HG02938 (cell line): ENCODE measurements around the gene EP400.
"Not testable (repeated sequence)": the region's sequence is repeated elsewhere in the genome, so short reads cannot be mapped to it uniquely, and the experiment has no call there.

Source experiments
- ATAC-seq: cut with Tn5 transposase; IDR thresholded peaks from one replicate; pipeline ENCODE4 v1.9.1; 2021; ENCODE audit warnings: mild to moderate bottlenecking, moderate library complexity; ENCODE audit not compliant: unreplicated experiment

Gene EP400

GRCh38 chr12:131984334-131984733 is 34.6 kb downstream of the EP400 start:
- no peak for ATAC-seq

DNA sequence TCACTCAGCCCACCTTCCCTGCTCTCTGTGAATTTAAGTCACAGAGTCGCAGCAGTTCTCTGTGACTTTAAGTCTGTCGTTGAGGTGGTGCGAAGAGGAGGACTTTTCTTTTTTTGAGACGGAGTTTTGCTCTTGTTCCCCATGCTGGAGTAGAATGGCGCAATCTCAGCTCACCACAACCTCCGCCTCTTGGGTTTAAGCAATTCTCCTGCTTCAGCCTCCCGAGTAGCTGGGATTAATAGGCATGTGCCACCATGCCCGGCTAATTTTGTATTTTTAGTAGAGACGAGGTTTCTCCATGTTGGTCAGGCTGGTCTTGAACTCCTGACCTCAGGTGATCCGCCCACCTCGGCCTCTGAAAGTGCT is 35.8 kb downstream of the EP400 start:
- ATAC-seq: not testable (repeated sequence)

- ATAC-seq: no peak
These were observed 36.6 kb downstream of the EP400 start for GRCh38 chr12:131986361-131986760.

DNA sequence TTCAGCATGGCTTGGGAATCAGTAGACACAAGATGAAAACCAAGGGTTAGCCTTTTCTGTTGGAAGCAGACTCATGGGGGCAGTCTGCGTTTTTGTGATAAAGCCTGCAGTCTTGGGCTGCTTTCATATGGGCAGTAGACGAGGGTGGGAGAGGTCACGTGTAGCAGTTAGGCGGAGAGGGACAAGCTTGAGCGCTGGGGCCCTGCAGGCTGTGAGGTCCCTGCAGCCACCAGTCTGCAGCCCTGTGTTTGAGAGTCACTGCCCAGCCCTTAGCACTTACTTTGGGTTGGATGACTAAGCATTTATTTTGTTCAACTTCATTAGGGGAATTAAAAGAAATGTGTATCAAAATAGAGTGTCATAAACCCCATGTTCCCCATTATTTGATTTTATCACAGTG is 37.2 kb downstream of the EP400 start:
- ATAC-seq: no peak

- no peak for ATAC-seq
These were observed 37.8 kb downstream of the EP400 start for GRCh38 chr12:131987552-131987951.

GRCh38 chr12:131988054-131988796 is 38.5 kb downstream of the EP400 start:
- ATAC-seq: no peak

DNA sequence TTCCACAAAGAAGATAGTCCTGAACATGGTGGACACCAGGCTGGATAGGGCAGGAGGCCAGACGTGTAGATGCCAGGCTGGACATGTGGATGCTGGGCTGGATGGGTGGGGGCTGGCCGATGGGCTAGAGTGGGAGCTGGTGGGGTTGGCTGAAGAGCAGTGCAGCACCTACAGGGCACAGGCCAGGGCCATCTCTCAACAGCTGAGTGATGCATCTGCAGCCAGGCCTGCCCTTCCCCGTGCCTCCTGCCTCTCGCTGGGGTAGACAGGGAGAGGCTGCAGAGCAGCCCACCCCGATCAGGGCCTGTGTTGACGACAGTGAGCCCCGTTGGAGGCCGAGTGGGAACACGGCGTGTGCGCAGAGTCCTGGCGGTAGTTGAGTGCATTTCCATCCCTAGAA is 39.3 kb downstream of the EP400 start:
- ATAC-seq: no peak

DNA sequence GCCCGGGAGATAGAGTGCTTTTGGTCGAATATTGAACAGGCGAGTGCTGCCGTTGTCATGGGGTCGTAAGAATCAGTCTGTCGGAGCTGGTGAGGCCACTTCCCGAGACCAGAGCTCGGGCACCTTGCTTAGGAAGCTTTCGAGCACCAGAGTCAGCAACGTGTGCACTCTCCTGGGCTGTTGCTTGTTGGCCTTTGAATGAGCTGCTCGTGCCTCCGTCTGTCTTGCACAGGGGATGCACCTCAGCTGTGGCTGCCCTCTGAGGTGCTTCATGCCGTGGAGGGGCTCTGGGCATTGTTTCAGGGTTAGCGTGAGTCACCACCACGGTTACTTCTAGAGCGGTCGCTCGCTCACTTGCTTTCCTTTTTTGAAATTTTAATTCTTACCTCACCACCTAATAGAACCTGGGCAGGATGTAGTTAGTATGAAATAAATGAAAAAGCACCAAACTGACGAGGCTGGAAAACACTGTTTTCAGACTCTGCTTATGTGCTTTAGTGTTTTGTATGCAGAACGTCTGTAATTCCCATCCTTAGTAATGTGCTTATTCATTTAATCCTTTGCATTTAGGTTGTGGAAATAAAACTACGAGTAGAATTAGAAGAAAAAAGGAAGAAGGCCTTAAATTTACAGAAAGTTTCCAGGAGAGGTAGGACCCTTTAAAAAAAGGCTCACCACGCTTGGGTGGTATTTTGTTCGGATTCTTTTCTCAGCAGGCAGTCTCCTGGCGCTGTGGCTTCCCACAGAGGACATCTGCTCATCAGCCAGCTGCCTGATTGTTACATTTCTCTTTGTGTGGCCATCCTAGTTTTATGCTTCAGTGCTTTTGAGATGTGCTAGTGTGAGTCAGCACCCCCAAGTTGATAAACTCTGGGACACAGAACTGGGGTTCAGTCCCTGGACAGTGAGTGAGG is 40.6 kb downstream of the EP400 start:
- ATAC-seq: no peak

GRCh38 chr12:131990980-131991305 is 41.2 kb downstream of the EP400 start:
- ATAC-seq: no peak

GRCh38 chr12:131991816-131992430 is 42.2 kb downstream of the EP400 start:
- ATAC-seq: no peak

DNA sequence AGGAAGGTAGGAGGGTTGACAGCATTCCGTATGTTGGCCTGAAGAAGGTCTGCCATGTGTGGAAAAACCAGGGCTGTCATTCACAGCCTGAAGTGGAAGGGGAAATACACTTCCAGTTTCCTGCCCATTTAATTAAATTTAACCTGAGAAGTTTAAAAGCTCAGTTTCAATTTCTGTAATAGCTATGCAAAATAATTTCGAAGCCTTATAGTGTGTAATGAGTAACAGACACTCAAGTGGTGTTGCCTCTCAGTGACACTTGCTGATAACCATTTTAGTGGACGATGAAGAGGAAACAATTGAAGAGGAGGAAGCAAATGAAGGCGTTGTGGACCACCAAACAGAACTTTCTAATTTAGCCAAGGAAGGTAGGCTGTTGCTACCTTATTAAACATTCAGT is 44.8 kb downstream of the EP400 start:
- ATAC-seq: peak; percentile 87

DNA sequence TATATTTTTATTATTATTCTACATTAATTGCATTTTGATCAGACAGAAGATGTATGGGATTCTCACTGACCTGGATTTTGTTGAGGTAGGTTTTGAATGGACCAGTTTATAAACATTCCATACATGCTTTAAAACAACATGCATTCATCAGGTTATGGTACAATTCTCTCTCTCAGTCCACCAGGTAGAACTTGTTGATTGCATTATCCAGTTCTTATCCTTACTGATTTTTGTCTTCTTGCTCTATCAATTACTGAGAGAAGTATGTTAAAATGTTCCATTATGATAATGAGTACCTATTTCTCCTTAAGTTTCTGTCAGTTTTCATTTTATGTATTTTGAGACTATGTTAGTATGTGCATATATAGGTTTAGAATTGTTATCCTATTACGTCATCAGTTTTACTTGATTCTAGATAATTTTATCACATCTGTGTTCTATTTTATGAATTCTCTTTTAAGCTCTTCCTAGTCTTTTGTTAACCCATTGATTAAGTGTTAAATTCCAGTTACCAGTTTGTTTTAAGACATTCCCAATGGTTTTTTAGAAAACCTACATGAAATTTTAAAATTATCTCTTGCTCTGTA is 50.6 kb downstream of the EP400 start:
- ATAC-seq: no peak

DNA sequence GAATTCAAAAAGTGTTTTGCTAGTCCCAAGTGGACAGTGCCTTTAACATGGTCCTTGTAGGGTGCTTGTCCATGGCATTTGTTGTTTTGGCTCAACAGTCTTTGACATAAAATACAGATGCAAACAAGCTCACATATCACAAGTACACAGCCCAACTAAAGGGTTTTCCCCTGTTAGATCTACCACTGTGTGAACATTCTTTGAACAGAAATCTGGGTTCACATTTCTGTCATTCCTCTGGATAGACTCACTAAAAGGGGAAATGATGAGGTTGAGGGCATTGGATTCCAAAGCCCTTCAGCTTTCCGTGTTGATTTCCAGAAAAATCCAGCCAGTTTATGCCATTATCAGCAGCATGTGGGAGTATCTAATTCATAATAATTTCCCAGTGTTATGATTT is 54.1 kb downstream of the EP400 start:
- ATAC-seq: no peak

DNA sequence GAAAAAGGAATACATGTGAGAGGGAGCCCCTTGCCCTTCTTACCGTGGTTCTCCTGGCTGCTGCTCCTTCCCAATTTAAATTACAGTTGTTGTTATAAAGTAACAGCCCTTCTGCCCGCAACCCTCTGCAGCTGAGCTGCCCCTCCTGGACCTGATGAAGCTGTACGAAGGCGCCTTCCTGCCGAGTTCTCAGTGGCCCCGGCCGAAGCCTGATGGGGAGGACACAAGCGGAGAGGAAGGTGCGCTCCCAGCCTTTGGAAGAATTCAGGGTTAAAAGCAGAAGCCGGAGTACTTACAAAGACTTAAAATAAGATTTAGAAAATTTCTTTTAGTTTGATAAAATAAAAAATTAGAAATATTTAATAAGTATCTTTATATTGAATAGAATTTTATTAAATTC is 55.2 kb downstream of the EP400 start:
- no peak for ATAC-seq

DNA sequence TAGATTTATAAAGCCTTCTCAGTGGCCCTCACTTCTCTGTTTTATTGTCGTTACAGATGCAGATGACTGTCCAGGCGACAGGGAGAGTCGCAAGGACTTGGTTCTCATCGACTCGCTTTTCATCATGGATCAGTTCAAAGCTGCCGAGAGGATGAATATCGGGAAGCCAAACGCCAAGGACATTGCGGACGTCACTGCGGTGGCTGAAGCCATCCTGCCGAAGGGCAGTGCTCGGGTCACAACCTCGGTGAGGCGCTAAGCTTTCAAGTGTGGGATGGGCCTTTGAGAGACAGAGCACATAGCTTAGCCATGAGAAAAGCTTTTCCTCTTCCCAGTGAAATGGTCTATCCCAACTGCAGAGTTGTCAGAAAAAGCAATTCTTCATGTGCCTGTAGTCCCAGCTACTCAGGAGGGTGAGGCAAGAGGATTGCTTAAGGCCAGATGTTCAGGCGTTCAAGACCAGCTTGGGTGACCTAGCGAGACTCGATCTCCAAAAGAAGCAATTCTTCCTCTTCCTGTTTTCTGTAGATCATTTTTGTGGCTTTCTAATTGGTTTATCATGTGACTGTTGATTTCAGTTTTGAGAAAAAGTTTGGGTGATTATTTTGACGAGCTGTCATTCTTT is 56.4 kb downstream of the EP400 start:
- no peak for ATAC-seq

DNA sequence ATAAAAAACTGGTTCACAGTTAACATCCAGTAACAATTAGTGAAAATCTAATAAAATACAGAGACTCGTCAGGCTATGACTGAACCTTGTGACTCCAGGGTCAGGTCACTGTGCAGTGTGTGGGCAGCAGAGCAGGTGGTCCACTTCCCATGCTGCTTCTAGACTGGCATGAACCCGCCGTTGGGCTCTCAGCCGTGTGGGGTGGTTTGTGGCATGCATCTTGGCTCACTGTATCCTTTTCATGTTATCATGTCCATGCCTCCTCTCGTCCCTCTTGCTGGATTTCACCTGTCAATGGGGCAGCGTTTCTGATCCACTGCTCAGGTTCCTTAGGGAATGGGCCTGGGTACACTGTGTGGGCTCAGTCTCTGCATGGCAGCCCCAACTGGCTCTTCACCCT is 57.3 kb downstream of the EP400 start:
- ATAC-seq: no peak

DNA sequence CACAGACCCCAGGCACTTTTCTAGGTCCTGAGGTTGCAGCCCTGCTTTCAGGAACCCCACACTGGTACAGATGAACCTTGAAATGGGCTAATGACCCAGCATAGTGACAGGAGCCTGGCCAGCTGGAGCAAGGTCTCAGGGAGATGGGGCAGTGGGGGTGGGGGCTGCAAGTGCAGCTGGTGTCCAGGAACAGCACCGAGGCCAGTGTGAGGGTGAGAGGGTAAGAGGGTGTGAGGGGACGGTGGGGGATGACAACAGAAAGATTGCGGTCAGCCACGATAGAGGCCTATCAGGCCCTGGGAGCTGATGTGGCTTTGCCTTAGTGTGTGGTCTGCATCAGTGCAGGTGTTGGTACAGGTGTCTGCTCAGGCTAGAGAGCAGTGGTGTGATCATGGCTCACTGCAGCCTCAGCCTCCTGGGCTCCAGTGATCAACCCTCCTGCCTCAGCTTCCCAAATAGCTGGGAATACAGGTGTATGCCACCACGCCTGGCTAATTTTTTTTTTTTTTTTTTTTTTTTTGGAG is 59.7 kb downstream of the EP400 start:
- no peak for ATAC-seq

DNA sequence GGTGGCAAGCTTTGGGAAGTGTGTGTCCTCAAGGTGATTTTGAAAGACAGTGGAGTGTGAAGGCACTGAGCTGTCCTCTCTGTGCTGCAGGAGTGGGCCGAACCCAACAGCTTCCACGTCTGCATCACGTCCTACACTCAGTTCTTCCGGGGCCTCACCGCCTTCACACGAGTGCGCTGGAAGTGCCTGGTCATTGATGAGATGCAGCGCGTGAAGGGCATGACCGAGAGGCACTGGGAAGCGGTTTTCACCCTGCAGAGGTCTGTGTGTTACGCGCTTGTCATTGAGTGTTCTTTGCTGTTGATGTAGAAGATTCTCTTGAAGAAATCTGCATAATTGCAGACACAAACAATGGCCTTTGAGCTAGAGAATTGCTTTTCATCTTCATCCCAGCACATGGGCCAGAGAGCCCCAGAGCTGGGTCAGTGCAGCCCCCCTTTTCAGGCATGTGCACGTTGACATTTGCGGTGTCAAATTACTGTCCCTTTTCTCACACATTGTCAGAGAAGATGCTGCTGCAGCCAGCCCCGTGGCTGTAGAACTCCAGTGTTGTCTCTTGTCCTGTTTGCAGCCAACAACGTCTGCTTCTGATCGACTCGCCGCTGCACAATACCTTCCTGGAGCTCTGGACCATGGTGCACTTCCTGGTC is 63.3 kb downstream of the EP400 start:
- no peak for ATAC-seq

DNA sequence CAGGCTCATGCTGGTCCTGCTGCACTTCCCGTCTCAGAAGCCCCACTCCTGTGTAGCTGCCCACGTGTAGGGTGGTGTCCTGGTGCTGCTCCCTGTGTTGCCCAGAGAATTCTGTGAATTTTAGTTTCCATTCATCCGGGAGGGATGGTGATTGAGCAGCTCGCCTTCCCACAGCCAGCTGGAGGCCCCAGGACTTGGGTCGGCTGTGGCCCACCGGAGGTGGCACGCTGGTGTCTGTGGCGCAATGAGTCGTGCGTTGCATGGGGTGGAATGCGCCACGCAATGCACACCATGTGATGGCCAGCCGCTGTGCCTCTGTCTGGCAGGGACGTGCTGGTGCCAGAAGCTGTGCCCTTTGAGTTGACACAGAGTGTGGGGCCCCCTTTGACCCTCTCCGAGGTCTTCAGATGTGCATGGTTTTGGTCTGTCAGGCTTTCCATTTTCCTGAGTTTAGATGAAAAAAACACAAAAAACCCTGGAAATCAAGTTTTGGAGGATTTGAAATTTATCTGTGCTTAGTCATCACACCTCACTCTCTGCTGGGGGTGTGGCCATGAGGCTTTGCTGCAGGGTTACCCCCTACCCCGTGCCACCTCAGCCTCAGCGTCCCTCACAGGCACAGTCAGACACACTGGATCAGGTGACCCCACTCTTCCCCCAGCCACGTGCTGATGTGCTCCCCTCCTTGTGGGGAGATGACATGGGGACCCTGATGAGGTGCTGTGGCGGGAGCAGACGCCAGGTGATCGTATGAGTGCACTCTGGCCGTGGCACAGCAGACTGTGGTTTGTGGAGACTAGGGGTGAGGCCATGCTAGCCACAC is 64.6 kb downstream of the EP400 start:
- ATAC-seq: no peak

GRCh38 chr12:132014915-132015280 is 65.2 kb downstream of the EP400 start:
- ATAC-seq: no peak
